Measurements from ENCODE around the gene MSMB. TPM values are rescaled to one million over a fixed set of nuclear protein-coding genes. Genes with fewer than 3 reads are reported as not detected.

Gene MSMB, protein sequence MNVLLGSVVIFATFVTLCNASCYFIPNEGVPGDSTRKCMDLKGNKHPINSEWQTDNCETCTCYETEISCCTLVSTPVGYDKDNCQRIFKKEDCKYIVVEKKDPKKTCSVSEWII
- not detected in 2 replicates for total RNA-seq

DNA sequence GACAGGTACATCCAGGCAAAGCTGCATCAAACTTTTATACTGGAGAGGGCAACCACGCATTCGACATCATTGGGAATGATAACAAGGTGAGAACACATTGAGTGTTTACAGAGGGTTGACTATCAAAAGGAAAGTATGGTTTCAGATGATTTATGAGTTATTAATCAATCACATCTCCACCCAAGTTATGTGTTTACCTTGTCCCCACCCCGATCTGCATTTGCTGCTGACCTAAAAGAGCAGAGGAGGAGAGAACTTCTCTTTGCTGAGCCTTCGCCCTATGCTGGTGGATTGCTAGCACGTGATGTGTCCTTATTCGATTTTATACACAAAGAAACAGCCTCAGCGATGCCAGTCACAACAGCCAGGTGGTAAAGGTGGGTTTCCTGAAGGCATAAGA lies at the start of gene MSMB:
Gene MSMB, minus strand, starts transcription at position 9 of the 400 bp plus-strand sequence. CDS start 32 bp downstream, outside the sequence.

DNA sequence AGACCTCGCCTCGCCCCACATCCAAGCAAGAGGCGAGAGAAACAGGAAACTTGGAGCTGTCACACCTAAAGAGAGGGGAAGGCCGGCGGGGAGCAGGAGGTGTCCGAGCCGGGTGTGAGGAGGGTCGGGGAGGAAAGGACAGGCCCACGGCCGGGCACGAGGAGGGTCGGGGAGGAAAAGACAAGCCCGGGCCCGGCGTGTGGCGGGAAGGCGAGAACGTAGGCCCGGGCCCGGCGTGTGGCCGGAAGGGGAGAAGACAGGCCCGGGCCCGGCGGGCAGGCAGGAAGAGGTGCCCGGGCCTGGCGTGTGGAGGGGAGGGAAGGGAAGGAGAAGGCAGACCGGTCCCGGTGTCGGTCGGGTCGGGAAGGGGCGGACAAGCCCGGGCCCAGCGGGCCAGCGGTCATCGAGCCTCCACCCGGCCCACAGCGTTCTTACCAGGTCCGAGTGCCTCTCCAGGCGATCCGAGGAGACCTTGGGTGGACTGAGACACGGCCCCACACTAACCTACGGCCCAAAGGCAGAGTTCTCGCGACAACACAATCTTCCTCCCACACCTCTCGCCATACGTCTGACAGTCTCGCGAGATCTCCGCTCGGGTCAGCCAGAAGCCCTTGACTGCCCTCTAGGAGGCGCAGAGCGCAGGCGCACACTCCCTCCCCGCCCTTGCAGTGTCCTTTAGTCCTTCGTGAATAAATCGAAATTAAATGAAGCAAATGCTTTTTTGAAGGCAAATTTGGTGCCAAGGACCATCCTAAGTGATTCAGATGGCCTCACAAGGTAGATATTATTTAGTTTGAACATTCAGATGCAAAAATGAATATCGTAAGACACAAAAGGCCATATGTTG lies 15.8 kb downstream of the MSMB start, which contains the start of gene NCOA4:
Gene NCOA4, minus strand, starts transcription at position 533 of the 847 bp plus-strand sequence. CDS start 13,943 bp downstream, outside the sequence.

Other genes with a start within 250 kb of the MSMB start
- 1.5 and 3.9 TPM in 2 replicates for gene AGAP4, start 198.8 kb downstream of the MSMB start, total RNA-seq
- gene TIMM23, start 73.8 kb downstream of the MSMB start, total RNA-seq, result 68.0 and 69.1 TPM in 2 replicates
- gene NCOA4, start 15.6 kb downstream of the MSMB start, total RNA-seq, result 114 and 122 TPM in 2 replicates
- gene ANTXRL, start 240.7 kb upstream of the MSMB start, total RNA-seq, result not detected in 2 replicates

All from cardiac ventricle fibroblast (primary cell).